DOHH2 (cell line): ENCODE measurements around the gene CATSPERD.

Source experiments
- H3F3A ChIP-seq: fragments of 200-600 bp; sonication (generic), shearing (Covaris generic); 2 replicates; pipeline ENCODE4 v1.6.0; 2016; ENCODE audit warnings: antibody characterized with exemption, mild to moderate bottlenecking; ENCODE audit not compliant: control insufficient read depth, insufficient read depth
- H3K27ac ChIP-seq: fragments of 200-600 bp; sonication (generic); 2 replicates; pipeline ENCODE4 v1.5.1; 2014; ENCODE audit warnings: low read depth, mild to moderate bottlenecking, low read length, moderate library complexity
- H3K27me3 ChIP-seq: fragments of 200-600 bp; sonication (generic); 2 replicates; pipeline ENCODE4 v1.6.1; 2014; ENCODE audit warnings: mild to moderate bottlenecking, low read length, mixed read lengths; ENCODE audit not compliant: control insufficient read depth
- H3K36me3 ChIP-seq: fragments of 200-600 bp; sonication (generic); 2 replicates; pipeline ENCODE4 v1.6.1; 2014; ENCODE audit warnings: mild to moderate bottlenecking, low read length, moderate library complexity, mixed read lengths; ENCODE audit not compliant: control insufficient read depth
- H3K4me1 ChIP-seq: fragments of 200-600 bp; sonication (generic); 2 replicates; pipeline ENCODE4 v1.6.1; 2014; ENCODE audit warnings: mild to moderate bottlenecking, low read length, mixed read lengths; ENCODE audit not compliant: control insufficient read depth
- H3K4me2 ChIP-seq: fragments of 200-600 bp; sonication (generic); 2 replicates; pipeline ENCODE4 v1.6.0; 2014; ENCODE audit warnings: mild to moderate bottlenecking, low read length, moderate library complexity
- H3K4me3 ChIP-seq: fragments of 200-600 bp; sonication (generic); 2 replicates; pipeline ENCODE4 v1.5.1; 2014; ENCODE audit warnings: mild to moderate bottlenecking, low read length, mixed read lengths
- H3K79me2 ChIP-seq: fragments of 200-600 bp; sonication (generic); 2 replicates; pipeline ENCODE4 v1.6.1; 2014; ENCODE audit warnings: mild to moderate bottlenecking, low read length, mixed read lengths; ENCODE audit not compliant: control insufficient read depth
- H3K9me2 ChIP-seq: fragments of 200-600 bp; sonication (generic); replicated peaks from 2 replicates; pipeline ENCODE4 v1.6.1; 2014; ENCODE audit warnings: mild to moderate bottlenecking, low read length, mixed read lengths; ENCODE audit not compliant: control insufficient read depth
- H3K9me3 ChIP-seq: fragments of 200-600 bp; sonication (generic); 2 replicates; pipeline ENCODE4 v1.6.1; 2014; ENCODE audit warnings: antibody characterized with exemption, low read length, mixed read lengths; ENCODE audit not compliant: control insufficient read depth, insufficient read depth
- H4K20me1 ChIP-seq: fragments of 200-600 bp; sonication (generic); 2 replicates; pipeline ENCODE4 v1.6.0; 2014; ENCODE audit warnings: low read depth, mild to moderate bottlenecking, antibody characterized with exemption, low read length, moderate library complexity; ENCODE audit not compliant: control insufficient read depth, insufficient read depth
- CTCF ChIP-seq: fragments of 200-600 bp; sonication (generic); IDR thresholded peaks from one replicate; pipeline ENCODE4 v1.5.1; 2014; ENCODE audit warnings: antibody characterized with exemption, mild to moderate bottlenecking, low read depth, low read length; ENCODE audit not compliant: poor library complexity, severe bottlenecking
- EZH2phosphoT487 ChIP-seq: fragments of 200-600 bp; sonication (generic); IDR thresholded peaks from 2 replicates; pipeline ENCODE4 v1.6.1; 2017; ENCODE audit warnings: borderline replicate concordance, mild to moderate bottlenecking, antibody characterized with exemption, low read length, moderate library complexity, mixed read lengths

CATSPERD gene

GRCh38 chr19:5684694-5685430 lies 35.6 kb upstream of the CATSPERD start:
- Histone ChIP-seq H3K27me3 (0 out of 2 replicates have a peak, but pooled peaks cover 2% of the 10 kb centered on the region), H3K4me1 (peaks cover 21% of the 10 kb centered on the region), H3K36me3 (no peaks in the 10 kb centered on the region; the same call in 1 of the 2 replicates), H4K20me1 (no peaks in the 10 kb centered on the region), H3K79me2 (peaks cover 3% of the 10 kb centered on the region), H3K9me3 (no peaks in the 10 kb centered on the region), H3K9me2 (no peaks in the 10 kb centered on the region), H3F3A (peaks cover 5% of the 10 kb centered on the region), H3K27ac (no peak overlapping the region), H3K4me3 (no peak overlapping the region), H3K4me2 (no peak overlapping the region)
- TF ChIP-seq CTCF (no peak), EZH2phosphoT487 (no peak)

DNA sequence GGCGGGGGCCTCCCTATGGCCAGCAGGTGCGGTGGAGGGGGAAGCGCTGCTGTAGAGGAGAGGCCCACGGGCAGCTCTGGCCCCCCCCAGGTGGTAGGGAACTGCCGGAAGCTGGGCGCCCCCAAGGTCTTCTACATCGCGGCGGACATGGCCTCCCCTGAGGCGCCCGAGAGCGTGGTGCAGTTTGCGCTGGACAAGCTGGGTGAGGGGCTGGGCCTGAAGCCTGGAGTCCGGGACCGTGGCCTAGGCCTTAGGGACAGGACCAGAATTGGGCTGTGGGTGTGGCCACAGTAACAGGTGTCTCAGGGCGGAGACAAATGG lies 34.2 kb upstream of the CATSPERD start:
- Histone ChIP-seq H3K27ac (peak overlapping the region; percentile 40; the same call in 1 of the 2 replicates), H3K36me3 (peaks cover 11% of the 10 kb centered on the region), H3K9me3 (no peaks in the 10 kb centered on the region), H4K20me1 (no peaks in the 10 kb centered on the region), H3K27me3 (0 out of 2 replicates have a peak, but pooled peaks cover 2% of the 10 kb centered on the region), H3F3A (peaks cover 5% of the 10 kb centered on the region), H3K9me2 (no peaks in the 10 kb centered on the region), H3K4me2 (peak overlapping the region; percentile 86), H3K4me3 (peak overlapping the region; percentile 82), H3K4me1 (peaks cover 17% of the 10 kb centered on the region), H3K79me2 (peaks cover 13% of the 10 kb centered on the region)
- TF ChIP-seq CTCF (no peak), EZH2phosphoT487 (no peak)

- H3K79me2 ChIP-seq: peaks cover 18% of the 10 kb centered on the region
- peak overlapping the region; percentile 82 for H3K4me3 ChIP-seq
- TF ChIP-seq EZH2phosphoT487: no peak
- TF ChIP-seq CTCF: peak; percentile 83
- peaks cover 1% of the 10 kb centered on the region for H4K20me1 ChIP-seq
- no peaks in the 10 kb centered on the region for H3K9me3 ChIP-seq
- peak overlapping the region; percentile 40 for H3K27ac ChIP-seq
- no peaks in the 10 kb centered on the region for H3K9me2 ChIP-seq
- H3K27me3 ChIP-seq: no peaks in the 10 kb centered on the region
- peak overlapping the region; percentile 86 for H3K4me2 ChIP-seq
- peaks cover 5% of the 10 kb centered on the region for H3F3A ChIP-seq
- peaks cover 16% of the 10 kb centered on the region for H3K36me3 ChIP-seq
- peaks cover 18% of the 10 kb centered on the region for H3K4me1 ChIP-seq
Observed at GRCh38 chr19:5686647-5687359, 33.6 kb upstream of the CATSPERD start.
